Activated CD8-positive, alpha-beta T cell treated with anti-CD3 and anti-CD28 coated beads for 36 hours (primary cell): ENCODE measurements around the gene CADM2. TPM values are rescaled to one million over a fixed set of nuclear protein-coding genes. Genes with fewer than 3 reads are reported as not detected.

Experiments
- ATAC-seq: fragments of 200-7000 bp; cut with Tn5 transposase; one replicate; pipeline ENCODE4 v1.10.0; 2021; ENCODE audit warnings: mild to moderate bottlenecking, moderate library complexity
- CTCF ChIA-PET: fragments of 350-600 bp; sonication (Branson Sonifier 250); formaldehyde crosslinking; loops from one replicate; lab custom pipeline; 2021; ENCODE audit warnings: antibody characterized with exemption; lab: Charles Lee
- POLR2A ChIA-PET: fragments of 350-600 bp; sonication (Branson Sonifier 250); formaldehyde crosslinking; loops from one replicate; lab custom pipeline; 2021; ENCODE audit warnings: antibody characterized with exemption; lab: Charles Lee
- DNase-seq: peaks from one replicate; pipeline ENCODE4 v3.0.0-alpha.2; 2020
- H3K27ac Mint-ChIP-seq: one replicate; pipeline ENCODE4 v1.8.0; 2021; ENCODE audit warnings: mild to moderate bottlenecking, mixed read lengths
- H3K27me3 Mint-ChIP-seq: one replicate; pipeline ENCODE4 v1.8.0; 2021; ENCODE audit warnings: mixed read lengths
- H3K36me3 Mint-ChIP-seq: one replicate; pipeline ENCODE4 v1.8.0; 2021; ENCODE audit warnings: low read depth, mixed read lengths
- H3K4me1 Mint-ChIP-seq: one replicate; pipeline ENCODE4 v1.8.0; 2021; ENCODE audit warnings: low read depth, mixed read lengths
- H3K4me3 Mint-ChIP-seq: one replicate; pipeline ENCODE4 v1.8.0; 2021; ENCODE audit warnings: mild to moderate bottlenecking, moderate library complexity, mixed read lengths
- H3K9me3 Mint-ChIP-seq: one replicate; pipeline ENCODE4 v1.8.0; 2021; ENCODE audit warnings: mixed read lengths
- intact Hi-C: fragments of 100-400 bp; cut with micrococcal nuclease; formaldehyde crosslinking; loops from one replicate; pipeline ENCODE4 v1.10.0; 2022
- total RNA-seq, 2 experiments: library from RNA; stranded (reverse); gene quantifications; one replicate each; pipeline ENCODE4 v1.2.3, GENCODE V29; 2021
- TF ChIP-seq, protein P1 (sequence below): fragments of 200-600 bp; IDR thresholded peaks from one replicate; pipeline ENCODE4 v1.8.0; 2022; ENCODE audit warnings: antibody characterized with exemption, mild to moderate bottlenecking

The CADM2 gene
- total RNA-seq, 2 experiments from 2014 or later = 0.38 TPM; not detected in 1

DNA sequence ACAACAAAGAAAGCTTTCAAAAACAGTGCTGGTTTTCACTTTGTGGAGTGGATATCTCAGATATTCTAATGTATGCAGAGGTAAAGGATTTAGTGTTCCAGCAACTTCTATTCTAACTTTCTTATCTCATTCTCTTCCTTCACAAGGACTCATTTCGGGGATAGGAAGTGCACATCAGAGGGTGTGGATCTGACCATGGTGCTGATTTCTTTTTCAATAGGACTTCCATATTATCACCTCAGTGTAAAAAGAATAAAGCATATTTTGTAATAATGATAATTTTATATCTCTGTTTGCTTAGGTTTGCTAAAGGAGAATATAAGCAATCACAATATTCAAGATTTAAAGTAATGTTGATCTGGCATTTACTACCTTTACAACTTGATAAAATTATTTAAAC lies 12.5 kb upstream of the CADM2 start:
- Mint-ChIP-seq H3K9me3 (peaks cover 3% of the 10 kb centered on the region), H3K36me3 (no peaks in the 10 kb centered on the region), H3K4me1 (no peaks in the 10 kb centered on the region), H3K27ac (no peak overlapping the region), H3K4me3 (no peak overlapping the region), H3K27me3 (no peaks in the 10 kb centered on the region)
- CTCF ChIA-PET = no interaction called here
- POLR2A ChIA-PET = no interaction called here
- DNase-seq (no peak), ATAC-seq (no peak)
- TF ChIP-seq, protein P1, sequence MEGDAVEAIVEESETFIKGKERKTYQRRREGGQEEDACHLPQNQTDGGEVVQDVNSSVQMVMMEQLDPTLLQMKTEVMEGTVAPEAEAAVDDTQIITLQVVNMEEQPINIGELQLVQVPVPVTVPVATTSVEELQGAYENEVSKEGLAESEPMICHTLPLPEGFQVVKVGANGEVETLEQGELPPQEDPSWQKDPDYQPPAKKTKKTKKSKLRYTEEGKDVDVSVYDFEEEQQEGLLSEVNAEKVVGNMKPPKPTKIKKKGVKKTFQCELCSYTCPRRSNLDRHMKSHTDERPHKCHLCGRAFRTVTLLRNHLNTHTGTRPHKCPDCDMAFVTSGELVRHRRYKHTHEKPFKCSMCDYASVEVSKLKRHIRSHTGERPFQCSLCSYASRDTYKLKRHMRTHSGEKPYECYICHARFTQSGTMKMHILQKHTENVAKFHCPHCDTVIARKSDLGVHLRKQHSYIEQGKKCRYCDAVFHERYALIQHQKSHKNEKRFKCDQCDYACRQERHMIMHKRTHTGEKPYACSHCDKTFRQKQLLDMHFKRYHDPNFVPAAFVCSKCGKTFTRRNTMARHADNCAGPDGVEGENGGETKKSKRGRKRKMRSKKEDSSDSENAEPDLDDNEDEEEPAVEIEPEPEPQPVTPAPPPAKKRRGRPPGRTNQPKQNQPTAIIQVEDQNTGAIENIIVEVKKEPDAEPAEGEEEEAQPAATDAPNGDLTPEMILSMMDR = no peak
- intact Hi-C loops = no loop called here

DNA sequence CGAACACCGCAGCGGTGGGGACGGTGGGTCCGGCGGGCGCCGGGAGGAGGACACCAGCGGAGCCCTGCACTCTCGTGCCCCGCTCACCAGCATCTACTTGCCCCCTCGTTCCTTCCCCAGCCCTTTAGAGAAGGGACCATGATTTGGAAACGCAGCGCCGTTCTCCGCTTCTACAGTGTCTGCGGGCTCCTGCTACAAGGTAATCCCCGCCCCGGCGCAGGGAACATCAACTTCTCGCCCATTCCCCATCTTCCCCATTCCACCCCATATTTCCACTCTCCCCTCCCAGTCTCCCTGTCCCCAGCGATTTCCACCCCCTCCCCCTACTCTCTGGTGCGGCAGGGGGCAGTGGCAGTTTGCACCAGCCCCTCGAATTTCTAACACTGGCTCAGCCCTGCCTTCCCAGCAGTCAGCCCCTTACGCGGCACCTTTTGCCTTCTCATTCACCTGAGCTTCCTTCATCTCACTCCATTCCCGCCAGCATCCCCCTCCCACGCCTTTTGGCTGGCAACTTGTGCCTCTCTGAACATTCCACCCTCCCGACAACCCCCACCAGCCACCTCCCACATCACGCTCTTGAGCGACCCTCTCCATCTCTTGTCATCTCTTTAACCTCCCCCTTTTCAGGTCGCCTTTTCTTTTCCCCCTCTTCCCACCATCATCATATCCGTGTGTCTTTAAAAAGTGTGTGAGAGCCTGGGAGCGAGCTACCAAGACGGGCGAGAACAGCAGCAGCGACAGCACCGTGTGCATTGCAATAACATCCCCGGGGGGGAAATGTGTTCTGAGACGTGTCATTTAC lies 882 bp downstream of the CADM2 start:
- Mint-ChIP-seq H3K27me3 (peaks cover 40% of the 10 kb centered on the region), H3K4me1 (peaks cover 19% of the 10 kb centered on the region), H3K4me3 (peak overlapping the region; percentile 62), H3K27ac (no peak overlapping the region), H3K36me3 (no peaks in the 10 kb centered on the region), H3K9me3 (no peaks in the 10 kb centered on the region)
- TF ChIP-seq, protein P1 = no peak
- intact Hi-C loops = no loop called here
- DNase-seq = no peak
- CTCF ChIA-PET = no interaction called here
- POLR2A ChIA-PET = no interaction called here
- ATAC-seq = no peak

DNA sequence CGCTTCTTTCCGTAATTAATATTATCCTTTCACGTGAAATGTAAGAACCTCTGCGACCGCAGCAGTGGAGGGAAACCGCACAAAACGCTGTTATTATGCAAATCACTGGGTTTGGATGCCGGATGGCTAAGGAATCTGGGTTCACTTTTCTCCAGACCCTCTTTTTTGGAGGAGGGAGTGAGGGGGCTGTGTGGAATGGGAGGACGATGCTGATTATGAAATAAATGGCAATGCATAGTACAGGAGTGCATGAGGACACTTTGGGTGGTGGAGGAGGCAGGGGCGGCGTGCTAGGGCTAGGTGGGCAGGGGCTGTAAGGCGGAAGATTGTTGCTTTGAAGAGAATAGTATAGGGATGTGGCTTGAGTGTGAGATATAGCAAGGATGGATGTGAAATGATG lies 1.8 kb downstream of the CADM2 start:
- CTCF ChIA-PET = no interaction called here
- Mint-ChIP-seq H3K27ac (no peak overlapping the region), H3K9me3 (no peaks in the 10 kb centered on the region), H3K36me3 (no peaks in the 10 kb centered on the region), H3K4me1 (peaks cover 19% of the 10 kb centered on the region), H3K4me3 (no peak overlapping the region), H3K27me3 (peaks cover 40% of the 10 kb centered on the region)
- ATAC-seq (no peak), DNase-seq (no peak)
- TF ChIP-seq, protein P1 = no peak
- intact Hi-C loops = no loop called here
- POLR2A ChIA-PET = no interaction called here

DNA sequence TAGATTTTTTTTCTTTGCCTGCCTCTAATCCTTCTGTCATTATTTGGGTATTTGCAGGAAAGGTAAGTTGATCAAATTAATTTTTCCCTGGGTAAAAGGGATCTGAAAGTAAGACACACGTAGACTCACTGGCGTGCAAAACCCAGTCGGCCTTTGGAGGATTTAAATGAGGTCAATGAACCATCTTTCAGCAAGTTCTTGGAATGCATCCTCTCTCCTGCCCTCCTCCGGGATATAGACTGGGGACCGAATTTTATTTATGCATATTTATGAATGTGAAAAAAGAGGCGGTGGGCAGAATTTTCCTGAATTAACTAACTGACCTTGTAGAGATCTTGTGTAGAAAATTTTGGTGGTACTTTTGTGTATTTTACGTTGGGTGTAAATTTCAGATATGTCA lies 2.2 kb downstream of the CADM2 start:
- H3K9me3 Mint-ChIP-seq = no peaks in the 10 kb centered on the region
- H3K36me3 Mint-ChIP-seq = no peaks in the 10 kb centered on the region
- CTCF ChIA-PET = no interaction called here
- ATAC-seq (no peak), DNase-seq (no peak)
- no peak overlapping the region for H3K27ac Mint-ChIP-seq
- H3K4me3 Mint-ChIP-seq = no peak overlapping the region
- H3K4me1 Mint-ChIP-seq = peaks cover 19% of the 10 kb centered on the region
- TF ChIP-seq, protein P1 = no peak
- intact Hi-C loops = no loop called here
- H3K27me3 Mint-ChIP-seq = peaks cover 40% of the 10 kb centered on the region
- POLR2A ChIA-PET = no interaction called here

DNA sequence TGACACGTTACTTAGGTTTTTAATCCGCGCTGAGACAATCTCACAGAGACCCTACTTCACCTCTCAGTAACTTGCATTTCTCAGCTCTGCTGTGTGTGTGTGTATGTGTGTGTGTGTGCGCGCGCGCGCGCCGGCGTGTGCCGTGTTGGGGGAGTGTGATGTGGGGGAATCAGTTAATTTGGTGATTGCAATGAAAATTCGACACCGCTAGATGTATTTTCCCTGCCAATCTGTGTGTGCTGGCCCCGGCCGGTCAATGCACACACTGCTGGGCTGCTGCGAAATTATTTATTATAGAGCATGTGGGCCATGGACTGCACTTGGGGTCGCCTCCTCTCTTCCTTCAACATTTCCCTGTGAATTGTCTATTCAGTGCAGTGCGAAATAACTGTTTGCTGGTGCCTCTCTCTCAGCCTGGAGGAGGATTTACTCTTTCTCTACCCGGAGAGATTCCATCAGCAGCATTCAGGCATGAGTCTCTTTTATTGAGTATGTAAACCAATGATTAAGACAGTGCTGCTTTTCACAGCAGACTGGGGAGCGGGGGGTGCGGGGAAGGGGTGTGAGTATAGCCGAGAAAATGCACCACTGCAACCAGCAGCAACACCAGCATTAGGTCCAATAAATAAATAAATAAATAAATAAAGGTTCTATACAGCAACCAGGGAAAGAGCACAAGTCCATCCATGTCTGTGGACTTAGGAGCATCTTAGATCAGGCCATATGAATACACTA lies 2.9 kb downstream of the CADM2 start:
- Mint-ChIP-seq H3K27me3 (peaks cover 40% of the 10 kb centered on the region), H3K4me1 (peaks cover 19% of the 10 kb centered on the region), H3K27ac (no peak overlapping the region), H3K9me3 (no peaks in the 10 kb centered on the region), H3K36me3 (no peaks in the 10 kb centered on the region), H3K4me3 (no peak overlapping the region)
- TF ChIP-seq, protein P1 = no peak
- POLR2A ChIA-PET = no interaction called here
- CTCF ChIA-PET = no interaction called here
- intact Hi-C loops = no loop called here
- DNase-seq (no peak), ATAC-seq (no peak)
